Measurements from ENCODE around the gene NAT10.

Gene NAT10

DNA sequence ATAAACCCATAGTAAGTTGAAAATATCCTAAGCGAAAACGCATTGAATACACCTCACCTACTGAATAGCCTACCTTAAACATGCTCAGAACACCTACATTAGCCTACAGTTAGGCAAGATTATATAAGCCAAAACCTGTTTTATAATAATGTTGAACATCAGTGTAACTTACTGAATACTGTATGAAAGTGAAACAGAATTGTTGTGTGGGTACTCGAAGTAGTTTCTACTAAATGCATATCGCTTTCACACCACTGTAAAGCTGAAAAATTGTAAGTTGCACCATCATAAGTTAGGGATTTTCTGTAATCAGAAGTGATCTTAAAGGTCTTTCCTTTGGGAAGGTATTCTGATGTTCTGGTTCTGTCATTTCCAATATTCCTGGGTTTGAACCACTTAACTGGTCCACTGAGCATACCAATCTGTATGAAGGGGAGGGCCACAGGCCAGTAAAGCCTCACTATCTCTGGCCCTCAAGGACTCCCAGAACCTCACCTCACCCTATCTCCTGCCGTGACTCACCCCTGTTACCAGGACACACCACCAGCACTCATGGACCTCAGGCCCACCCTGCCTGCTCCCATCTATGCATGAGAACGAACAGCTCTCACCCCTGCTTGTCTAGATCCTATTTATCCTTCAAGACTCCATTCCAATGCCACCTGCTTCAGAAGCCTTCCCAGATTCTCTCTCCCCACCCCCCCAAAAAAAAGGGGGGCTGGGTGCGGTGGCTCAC is 70.0 kb downstream of the NAT10 start:
- Histone ChIP-seq H3K9ac (ENCODE audit: low read length) (no peak overlapping the region), H3K9me2 (replicated peaks; ENCODE audit: insufficient read depth, low read length) (no peaks in the 10 kb centered on the region), H3K79me2 (ENCODE audit: insufficient read depth, low read length) (no peaks in the 10 kb centered on the region), H2AFZ (ENCODE audit: low read depth, low read length, severe bottlenecking) (no peak overlapping the region), H3K36me3 (ENCODE audit: low read length) (no peaks in the 10 kb centered on the region), H3K4me3 (ENCODE audit: insufficient read depth, low read length, poor library complexity, severe bottlenecking) (no peak overlapping the region), H4K20me1 (ENCODE audit: low read depth, low read length) (no peaks in the 10 kb centered on the region), H3K9me3 (ENCODE audit: insufficient read depth, low read length) (no peaks in the 10 kb centered on the region), H3K27ac (ENCODE audit: low read depth, low read length) (no peak overlapping the region), H3K4me2 (ENCODE audit: low read depth, low read length, poor library complexity, severe bottlenecking) (no peak overlapping the region), H3K27me3 (ENCODE audit: low read length) (no peaks in the 10 kb centered on the region), H3F3A (ENCODE audit: insufficient read depth) (no peaks in the 10 kb centered on the region)
- TF ChIP-seq CTCF (IDR thresholded peaks at IDR 0.05; ENCODE audit: insufficient read depth, low read length, poor library complexity, severe bottlenecking) (no peak), EZH2phosphoT487 (conservative IDR thresholded peaks at IDR 0.05; ENCODE audit: low read length) (no peak)

DNA sequence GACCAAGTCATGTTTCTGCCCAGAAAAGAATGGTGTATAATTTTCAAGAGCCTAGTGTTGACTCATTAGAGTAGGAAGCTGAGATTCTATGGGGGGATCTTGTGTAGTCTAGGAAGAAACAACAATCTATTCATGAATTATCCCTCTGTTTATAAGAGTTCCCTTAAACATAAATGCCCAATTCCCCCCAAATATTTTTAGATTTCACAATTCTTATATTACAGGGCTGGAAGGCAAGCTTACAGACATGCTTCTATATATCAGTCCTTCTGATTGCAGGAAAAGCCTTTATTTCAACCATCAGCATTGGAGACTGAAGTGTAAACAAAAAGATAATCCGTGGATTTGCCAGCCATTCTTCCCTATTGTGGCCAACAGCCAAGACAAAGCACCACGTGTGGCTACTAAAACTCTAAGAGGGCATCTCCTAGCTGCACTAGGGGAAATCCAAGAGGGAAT is 71.4 kb downstream of the NAT10 start:
- Histone ChIP-seq H3K9me2 (replicated peaks; ENCODE audit: insufficient read depth, low read length) (no peaks in the 10 kb centered on the region), H4K20me1 (ENCODE audit: low read depth, low read length) (no peaks in the 10 kb centered on the region), H3K9me3 (ENCODE audit: insufficient read depth, low read length) (no peaks in the 10 kb centered on the region), H3K79me2 (ENCODE audit: insufficient read depth, low read length) (no peaks in the 10 kb centered on the region), H2AFZ (ENCODE audit: low read depth, low read length, severe bottlenecking) (no peak overlapping the region), H3K27me3 (ENCODE audit: low read length) (no peaks in the 10 kb centered on the region), H3K4me3 (ENCODE audit: insufficient read depth, low read length, poor library complexity, severe bottlenecking) (no peak overlapping the region), H3F3A (ENCODE audit: insufficient read depth) (no peaks in the 10 kb centered on the region), H3K4me2 (ENCODE audit: low read depth, low read length, poor library complexity, severe bottlenecking) (no peak overlapping the region), H3K36me3 (ENCODE audit: low read length) (no peaks in the 10 kb centered on the region), H3K9ac (ENCODE audit: low read length) (no peak overlapping the region), H3K27ac (ENCODE audit: low read depth, low read length) (no peak overlapping the region)
- TF ChIP-seq CTCF (IDR thresholded peaks at IDR 0.05; ENCODE audit: insufficient read depth, low read length, poor library complexity, severe bottlenecking), result no peak
- no peak for TF ChIP-seq EZH2phosphoT487 (conservative IDR thresholded peaks at IDR 0.05; ENCODE audit: low read length)

GRCh38 chr11:34178209-34178821 is 72.9 kb downstream of the NAT10 start:
- Histone ChIP-seq H2AFZ (ENCODE audit: low read depth, low read length, severe bottlenecking) (no peak overlapping the region), H3K27me3 (ENCODE audit: low read length) (no peaks in the 10 kb centered on the region), H3K9ac (ENCODE audit: low read length) (no peak overlapping the region), H3K27ac (ENCODE audit: low read depth, low read length) (no peak overlapping the region), H3K36me3 (ENCODE audit: low read length) (no peaks in the 10 kb centered on the region), H4K20me1 (ENCODE audit: low read depth, low read length) (no peaks in the 10 kb centered on the region), H3K4me3 (ENCODE audit: insufficient read depth, low read length, poor library complexity, severe bottlenecking) (no peak overlapping the region), H3F3A (ENCODE audit: insufficient read depth) (no peaks in the 10 kb centered on the region), H3K79me2 (ENCODE audit: insufficient read depth, low read length) (no peaks in the 10 kb centered on the region), H3K9me2 (replicated peaks; ENCODE audit: insufficient read depth, low read length) (no peaks in the 10 kb centered on the region), H3K9me3 (ENCODE audit: insufficient read depth, low read length) (no peaks in the 10 kb centered on the region), H3K4me2 (ENCODE audit: low read depth, low read length, poor library complexity, severe bottlenecking) (no peak overlapping the region)
- no peak for TF ChIP-seq CTCF (IDR thresholded peaks at IDR 0.05; ENCODE audit: insufficient read depth, low read length, poor library complexity, severe bottlenecking)
- TF ChIP-seq EZH2phosphoT487 (conservative IDR thresholded peaks at IDR 0.05; ENCODE audit: low read length), result no peak
